Measurements from ENCODE around the gene TIMM21.

DNA sequence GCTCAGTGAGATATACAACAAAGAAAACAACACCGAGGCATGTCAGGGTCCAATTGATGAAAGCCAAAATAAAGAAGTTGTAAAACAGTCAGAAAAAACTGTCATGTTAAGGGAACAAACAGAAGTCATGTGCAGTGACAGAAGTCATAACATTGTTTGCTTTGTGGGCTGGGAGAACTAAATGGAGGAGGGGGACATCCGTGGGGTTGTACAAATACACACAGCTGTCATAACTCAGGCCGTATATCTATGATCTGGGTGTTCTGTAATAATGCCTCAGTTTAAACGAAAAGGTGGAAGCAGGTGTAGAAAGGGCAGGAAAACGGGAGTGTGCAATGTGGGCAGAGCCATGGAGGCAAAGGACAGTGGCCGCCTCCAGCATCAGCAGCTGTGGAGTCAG lies 27.3 kb downstream of the TIMM21 start:
- TF ChIP-seq, protein P1, sequence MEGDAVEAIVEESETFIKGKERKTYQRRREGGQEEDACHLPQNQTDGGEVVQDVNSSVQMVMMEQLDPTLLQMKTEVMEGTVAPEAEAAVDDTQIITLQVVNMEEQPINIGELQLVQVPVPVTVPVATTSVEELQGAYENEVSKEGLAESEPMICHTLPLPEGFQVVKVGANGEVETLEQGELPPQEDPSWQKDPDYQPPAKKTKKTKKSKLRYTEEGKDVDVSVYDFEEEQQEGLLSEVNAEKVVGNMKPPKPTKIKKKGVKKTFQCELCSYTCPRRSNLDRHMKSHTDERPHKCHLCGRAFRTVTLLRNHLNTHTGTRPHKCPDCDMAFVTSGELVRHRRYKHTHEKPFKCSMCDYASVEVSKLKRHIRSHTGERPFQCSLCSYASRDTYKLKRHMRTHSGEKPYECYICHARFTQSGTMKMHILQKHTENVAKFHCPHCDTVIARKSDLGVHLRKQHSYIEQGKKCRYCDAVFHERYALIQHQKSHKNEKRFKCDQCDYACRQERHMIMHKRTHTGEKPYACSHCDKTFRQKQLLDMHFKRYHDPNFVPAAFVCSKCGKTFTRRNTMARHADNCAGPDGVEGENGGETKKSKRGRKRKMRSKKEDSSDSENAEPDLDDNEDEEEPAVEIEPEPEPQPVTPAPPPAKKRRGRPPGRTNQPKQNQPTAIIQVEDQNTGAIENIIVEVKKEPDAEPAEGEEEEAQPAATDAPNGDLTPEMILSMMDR (IDR thresholded peaks at IDR 0.05; ENCODE audit: poor library complexity), result no peak
- TF ChIP-seq EZH2 (IDR thresholded peaks at IDR 0.05; ENCODE audit: borderline replicate concordance) (no peak), EZH2phosphoT487 (IDR thresholded peaks at IDR 0.05; ENCODE audit: low read depth, severe bottlenecking, unreplicated experiment) (no peak)

Measured in hepatocyte (in vitro differentiated cells).